Esophagus muscularis mucosa (tissue), 4 donors: Measurements from ENCODE around the gene PPARD. TPM values are rescaled to one million over a fixed set of nuclear protein-coding genes. Genes with fewer than 3 reads are reported as not detected.
A peak's percentile ranks its signal among the peaks of the same experiment; 100 is the strongest.

Experiments
- DNase-seq: peaks from one replicate; pipeline ENCODE4 v3.0.0-alpha.2; 2017; ENCODE audit errors: extremely low spot score
- H3K27ac ChIP-seq, 4 donors: fragments of 200-600 bp; sonication (generic); replicated peaks in 1 of 4; 1 replicate in 3 of 4; 2 replicates in 1 of 4; pipeline ENCODE4 v1.5.1; 2016 to 2019; ENCODE audit warnings: mild to moderate bottlenecking in 1 of 4
- H3K27me3 ChIP-seq, 4 donors: fragments of 200-600 bp; sonication (generic); one replicate each; pipeline versions ENCODE4 v1.5.1 to v1.6.0; 2016 to 2019
- H3K36me3 ChIP-seq, 4 donors: fragments of 200-600 bp; sonication (generic); one replicate each; pipeline ENCODE4 v1.5.1; 2016 to 2019
- H3K4me1 ChIP-seq, 4 donors: fragments of 200-600 bp; sonication (generic); one replicate each; pipeline ENCODE4 v1.5.1; 2016 to 2019
- H3K4me3 ChIP-seq, 4 donors: fragments of 200-600 bp; sonication (generic); 1 replicate in 2 of 4; 2 replicates in 2 of 4; pipeline ENCODE4 v1.5.1; 2016 to 2019; ENCODE audit warnings: mild to moderate bottlenecking in 4 of 4, moderate library complexity in 1 of 4
- H3K9me3 ChIP-seq, 4 donors: fragments of 200-600 bp; sonication (generic); 1 replicate in 3 of 4; 2 replicates in 1 of 4; pipeline ENCODE4 v1.5.1; 2016 to 2019
- CTCF ChIP-seq, 3 experiments: fragments of 200-600 bp in 2 of 3; fragments of 450-650 bp in 1 of 3; sonication (generic) in 2 of 3; IDR thresholded peaks; one replicate each; pipeline ENCODE4 v1.5.1; 2017 to 2019; ENCODE audit warnings: antibody characterized with exemption in 3 of 3, mild to moderate bottlenecking in 2 of 3, moderate library complexity in 1 of 3
- EP300 ChIP-seq: sonication (generic); formaldehyde crosslinking; IDR thresholded peaks from one replicate; pipeline ENCODE4 v1.6.1; 2017; ENCODE audit warnings: antibody characterized with exemption
- POLR2A ChIP-seq: fragments of 450-650 bp; IDR thresholded peaks from one replicate; pipeline ENCODE4 v1.6.1; 2017; ENCODE audit warnings: antibody characterized with exemption, moderate library complexity, mild to moderate bottlenecking, low read depth
- POLR2AphosphoS5 ChIP-seq, 2 donors: sonication (generic); formaldehyde crosslinking; IDR thresholded peaks; one replicate each; pipeline ENCODE4 v1.6.1; 2017; ENCODE audit warnings: antibody characterized with exemption in 2 of 2
- WGBS: methylation state at CpG from one replicate; pipeline ENCODE4 v1.1.5; 2018; 5-methylcytosine and 5-hydroxymethylcytosine counted together
- intact Hi-C: fragments of 100-400 bp; cut with DNase I; formaldehyde crosslinking; loops from one replicate; pipeline ENCODE4 v1.15.1; 2023
- total RNA-seq, 4 donors: library from RNA; depleted of rRNA; stranded (reverse); fragments of >200 nt; gene quantifications; one replicate each; pipeline versions ENCODE4 v1.1.0 to v1.2.1, GENCODE V29; 2016

The PPARD gene
- 10 to 100 TPM; 10.8 to 22.4 (median 16.0) TPM for total RNA-seq

DNA sequence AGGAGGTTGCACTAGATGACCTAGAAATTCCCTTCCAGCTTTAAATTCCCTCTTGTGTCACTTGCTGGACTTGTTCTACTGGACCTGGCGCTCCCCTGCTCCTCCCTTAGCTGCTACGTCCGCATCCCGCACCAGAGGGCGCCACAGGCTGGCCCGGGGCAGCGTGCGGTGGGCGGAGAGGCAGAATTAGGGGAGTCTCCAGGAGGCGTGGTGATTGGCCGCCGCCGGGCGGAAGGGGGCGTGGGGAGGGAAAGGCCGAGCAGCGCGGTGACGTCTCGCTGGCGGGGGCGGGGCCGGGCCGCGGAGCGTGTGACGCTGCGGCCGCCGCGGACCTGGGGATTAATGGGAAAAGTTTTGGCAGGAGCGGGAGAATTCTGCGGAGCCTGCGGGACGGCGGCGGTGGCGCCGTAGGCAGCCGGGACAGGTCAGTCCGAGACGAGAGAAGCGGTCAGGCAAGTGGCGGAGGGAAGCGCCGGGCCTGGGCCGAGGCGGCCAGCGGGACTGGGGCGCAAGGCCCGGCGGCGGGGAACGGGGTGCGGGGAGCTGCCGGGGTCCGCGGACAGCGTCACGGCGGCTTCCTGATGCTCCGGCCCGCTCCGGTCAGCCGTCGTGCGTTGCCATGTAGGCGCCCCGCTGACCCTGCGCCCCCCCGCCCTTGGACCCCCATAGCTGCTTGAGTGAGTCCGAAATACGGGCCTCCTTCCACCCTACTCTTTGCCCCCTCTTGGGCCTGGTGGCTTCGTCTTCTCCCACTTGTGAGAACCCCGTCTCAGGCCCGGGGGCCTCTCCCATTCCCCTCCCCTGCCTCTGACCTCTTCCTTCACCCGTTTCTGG lies at the start of gene PPARD:
Gene PPARD (plus strand): TSS at position 301 of the 834 bp plus-strand sequence. CDS start 68,530 bp downstream, outside the sequence.
- peak; percentile 99 for DNase-seq
- under 1% methylated on average over 13 of the region's 77 CpGs for WGBS
- peaks cover 13 to 37% (median 30%) of the 10 kb centered on the region in 4 donors for H3K4me1 ChIP-seq
- peak within 1 kb of the TSS; percentile 79 to 93 (median 83) for H3K4me3 ChIP-seq
- peak within 1 kb of the TSS; percentile 90 to 92 (median 90) for H3K27ac ChIP-seq
- intact Hi-C loops = loop anchor here (1.0 to 5.0 kb wide), 3 partner anchors 72 to 125 kb away; partner anchors contain the start of gene RPL10A
- peaks cover 0 to 4% (median 0%) of the 10 kb centered on the region in 4 donors for H3K27me3 ChIP-seq
- H3K36me3 ChIP-seq = peaks cover 0 to 16% (median 14%) of the 10 kb centered on the region in 4 donors
- H3K9me3 ChIP-seq = no peaks in the 10 kb centered on the region
- no peak for TF ChIP-seq EP300
- TF ChIP-seq POLR2AphosphoS5 (IDR thresholded peaks at IDR 0.05) = peak; percentile 91 to 93
- peak; percentile 72 for TF ChIP-seq POLR2A
- TF ChIP-seq CTCF (IDR thresholded peaks at IDR 0.05) = peak; percentile 98 to 100 (median 99)

GRCh38 chr6:35293681-35294080 lies 48.7 kb upstream of the PPARD start:
- H3K9me3 ChIP-seq = no peaks in the 10 kb centered on the region
- WGBS = 90% methylated on average over 8 of the region's 9 CpGs
- DNase-seq = no peak
- peaks cover 14 to 18% (median 15%) of the 10 kb centered on the region in 4 donors for H3K4me1 ChIP-seq
- intact Hi-C loops = loop anchor here (2.0 to 5.0 kb wide), 2 partner anchors 34 to 155 kb away; no protein-coding TSS in a partner anchor
- H3K27me3 ChIP-seq = no peaks in the 10 kb centered on the region
- no peak for TF ChIP-seq CTCF (IDR thresholded peaks at IDR 0.05)
- TF ChIP-seq EP300 = no peak
- no peak for TF ChIP-seq POLR2AphosphoS5 (IDR thresholded peaks at IDR 0.05)
- no peak for TF ChIP-seq POLR2A
- H3K36me3 ChIP-seq = peaks cover 40 to 84% (median 70%) of the 10 kb centered on the region in 4 donors
- H3K27ac ChIP-seq = no peak overlapping the region
- H3K4me3 ChIP-seq = no peak overlapping the region

DNA sequence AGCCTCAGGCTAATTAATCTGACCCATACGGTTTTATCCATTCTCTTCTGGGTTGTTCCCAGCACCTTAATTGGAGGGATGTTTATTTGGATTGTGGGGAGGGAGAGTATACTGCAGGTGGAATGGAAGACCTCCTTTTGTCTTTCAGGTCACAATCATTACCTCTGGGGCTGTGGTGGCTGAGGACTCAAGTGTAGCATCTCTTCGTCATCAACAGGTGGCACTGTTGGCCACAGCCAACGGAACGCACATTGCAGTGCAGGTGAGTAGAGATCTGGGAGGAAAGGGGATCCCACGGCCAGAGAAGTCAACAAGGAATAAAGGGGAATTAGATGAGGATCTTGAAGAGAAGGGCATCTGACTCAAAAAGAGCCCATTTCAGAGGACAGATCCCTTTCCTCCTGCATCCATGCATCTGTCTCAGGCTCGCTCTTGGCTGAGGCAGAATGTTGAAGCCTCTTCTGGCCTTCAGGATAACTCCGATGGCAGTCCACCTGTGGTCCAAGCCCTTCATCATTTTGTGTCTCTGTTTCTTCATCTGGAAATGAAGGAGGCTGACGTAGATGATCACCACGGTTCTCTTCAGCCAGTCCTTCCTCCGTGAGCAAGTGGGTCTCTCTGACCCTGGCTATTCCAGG lies 47.9 kb upstream of the PPARD start:
- Histone ChIP-seq H3K27me3 (no peaks in the 10 kb centered on the region), H3K4me1 (peaks cover 14 to 18% (median 15%) of the 10 kb centered on the region in 4 donors), H3K27ac (no peak overlapping the region), H3K9me3 (no peaks in the 10 kb centered on the region), H3K36me3 (peaks cover 39 to 77% (median 63%) of the 10 kb centered on the region in 4 donors), H3K4me3 (no peak overlapping the region)
- TF ChIP-seq POLR2AphosphoS5 (IDR thresholded peaks at IDR 0.05) = peak in 1 of 2 donors; percentile 13
- no peak for TF ChIP-seq EP300
- peak; percentile 49 to 72 (median 69) for TF ChIP-seq CTCF (IDR thresholded peaks at IDR 0.05)
- 54% methylated on average over 10 of the region's 10 CpGs for WGBS
- DNase-seq = peak; percentile 91
- intact Hi-C loops = loop anchor here (5.0 kb wide), 1 partner anchor 33 kb away; no protein-coding TSS in a partner anchor

DNA sequence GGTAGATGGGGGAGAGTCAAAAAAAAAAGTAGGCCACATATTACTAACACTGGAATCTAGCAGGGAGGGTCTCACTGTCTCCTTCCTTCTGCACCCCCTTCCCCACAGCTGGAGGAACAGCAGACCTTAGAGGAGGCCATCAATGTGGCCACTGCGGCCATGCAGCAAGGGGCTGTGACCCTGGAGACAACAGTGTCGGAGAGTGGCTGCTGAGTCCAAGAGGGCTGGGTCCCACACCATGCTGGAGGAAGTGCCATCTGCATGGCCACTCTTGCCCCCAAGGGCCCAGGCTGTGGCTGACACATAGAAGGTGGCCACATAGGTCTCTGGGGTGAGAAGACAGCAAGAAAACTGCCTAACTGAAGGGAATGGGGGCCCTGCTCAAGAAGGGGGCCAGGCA lies 47.3 kb upstream of the PPARD start:
- peaks cover 35 to 71% (median 56%) of the 10 kb centered on the region in 4 donors for H3K36me3 ChIP-seq
- no peak for DNase-seq
- intact Hi-C loops = no loop called here
- WGBS = 100% methylated on average over 2 of the region's 2 CpGs
- no peaks in the 10 kb centered on the region for H3K9me3 ChIP-seq
- H3K4me3 ChIP-seq = no peak overlapping the region
- H3K27ac ChIP-seq = no peak overlapping the region
- peaks cover 14 to 18% (median 15%) of the 10 kb centered on the region in 4 donors for H3K4me1 ChIP-seq
- TF ChIP-seq EP300 (no peak), POLR2A (no peak)
- H3K27me3 ChIP-seq = no peaks in the 10 kb centered on the region
